H1 (cell line): ENCODE measurements around the gene TBX3.
A peak's percentile ranks its signal among the peaks of the same experiment; 100 is the strongest.

ENCODE experiments used
- POLR2A ChIP-seq, 2 experiments: IDR thresholded peaks; 1 replicate in 1 of 2; 2 replicates in 1 of 2; pipeline ENCODE4 v1.6.1; 2011; ENCODE audit warnings: low read depth in 2 of 2, low read length in 2 of 2, mild to moderate bottlenecking in 2 of 2; ENCODE audit errors: control extremely low read depth in 1 of 2
- POLR2AphosphoS5 ChIP-seq: IDR thresholded peaks from 2 replicates; pipeline ENCODE4 v1.6.1; 2011; ENCODE audit warnings: low read depth, low read length
- SP1 ChIP-seq: IDR thresholded peaks from 2 replicates; pipeline ENCODE4 v1.6.1; 2011; ENCODE audit warnings: low read depth, low read length
- TAF1 ChIP-seq: IDR thresholded peaks from 2 replicates; pipeline ENCODE4 v1.6.1; 2011; ENCODE audit warnings: mild to moderate bottlenecking, low read depth, low read length
- TF ChIP-seq, protein P1 (sequence below), 3 experiments: IDR thresholded peaks; 1 replicate in 2 of 3; 2 replicates in 1 of 3; pipeline versions ENCODE4 v1.5.1 to v1.6.1; 2011; ENCODE audit warnings: low read length in 3 of 3, mild to moderate bottlenecking in 3 of 3, inconsistent platforms in 2 of 3, low read depth in 1 of 3, moderate library complexity in 1 of 3; ENCODE audit not compliant: insufficient read depth in 1 of 3; ENCODE audit errors: control extremely low read depth in 1 of 3
- TF ChIP-seq, protein P2 (sequence below): IDR thresholded peaks from 2 replicates; pipeline ENCODE4 v1.6.1; 2012; ENCODE audit warnings: low read length, inconsistent platforms
- TF ChIP-seq, protein P3 (sequence below): IDR thresholded peaks from 2 replicates; pipeline ENCODE4 v1.6.1; 2012; ENCODE audit warnings: inconsistent platforms
- TF ChIP-seq, protein P4 (sequence below): IDR thresholded peaks from 2 replicates; pipeline ENCODE4 v1.6.1; 2011; ENCODE audit warnings: low read length, improper control_type of control experiment

DNA sequence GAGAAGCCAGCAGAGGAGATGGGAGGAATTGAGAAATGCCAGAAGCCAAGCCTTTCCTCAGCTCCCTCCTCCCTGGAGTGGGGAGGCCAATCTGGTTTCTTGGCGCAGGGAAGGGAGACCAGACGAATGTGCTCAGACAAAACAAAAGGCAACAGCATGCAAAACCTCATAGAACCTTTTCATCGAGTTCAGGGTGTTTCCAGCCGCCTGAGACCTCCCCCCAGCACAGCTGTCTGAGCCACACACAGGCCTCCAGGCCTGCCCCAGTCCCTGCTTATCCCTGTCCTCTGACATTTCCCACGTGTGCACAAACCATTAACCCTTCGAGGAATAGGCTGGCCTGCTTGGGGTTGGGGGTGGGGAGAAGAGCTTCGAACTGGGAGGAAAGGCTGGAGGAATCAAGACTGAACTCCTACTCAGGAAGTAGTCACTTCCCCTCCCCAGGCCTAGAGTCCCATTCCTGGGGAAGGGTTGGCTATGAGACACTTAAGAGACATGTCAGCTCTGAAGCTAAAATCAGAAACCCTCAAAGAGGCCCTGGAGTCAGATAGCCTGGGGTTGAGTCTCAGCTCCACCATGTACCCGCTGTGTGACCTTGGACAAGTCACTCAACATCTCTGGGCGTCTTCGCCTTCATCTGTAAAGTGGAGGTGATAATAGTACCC, 10.7 kb downstream of the TBX3 start:
- TF ChIP-seq, protein P1, sequence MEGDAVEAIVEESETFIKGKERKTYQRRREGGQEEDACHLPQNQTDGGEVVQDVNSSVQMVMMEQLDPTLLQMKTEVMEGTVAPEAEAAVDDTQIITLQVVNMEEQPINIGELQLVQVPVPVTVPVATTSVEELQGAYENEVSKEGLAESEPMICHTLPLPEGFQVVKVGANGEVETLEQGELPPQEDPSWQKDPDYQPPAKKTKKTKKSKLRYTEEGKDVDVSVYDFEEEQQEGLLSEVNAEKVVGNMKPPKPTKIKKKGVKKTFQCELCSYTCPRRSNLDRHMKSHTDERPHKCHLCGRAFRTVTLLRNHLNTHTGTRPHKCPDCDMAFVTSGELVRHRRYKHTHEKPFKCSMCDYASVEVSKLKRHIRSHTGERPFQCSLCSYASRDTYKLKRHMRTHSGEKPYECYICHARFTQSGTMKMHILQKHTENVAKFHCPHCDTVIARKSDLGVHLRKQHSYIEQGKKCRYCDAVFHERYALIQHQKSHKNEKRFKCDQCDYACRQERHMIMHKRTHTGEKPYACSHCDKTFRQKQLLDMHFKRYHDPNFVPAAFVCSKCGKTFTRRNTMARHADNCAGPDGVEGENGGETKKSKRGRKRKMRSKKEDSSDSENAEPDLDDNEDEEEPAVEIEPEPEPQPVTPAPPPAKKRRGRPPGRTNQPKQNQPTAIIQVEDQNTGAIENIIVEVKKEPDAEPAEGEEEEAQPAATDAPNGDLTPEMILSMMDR (IDR thresholded peaks at IDR 0.05; ENCODE audit: control extremely low read depth in 1 of 3, insufficient read depth in 1 of 3, low read depth in 1 of 3, low read length in 3 of 3) = no peak
- TF ChIP-seq POLR2A (IDR thresholded peaks at IDR 0.05; ENCODE audit: control extremely low read depth in 1 of 2, low read depth in 2 of 2, low read length in 2 of 2) = no peak
- no peak for TF ChIP-seq POLR2AphosphoS5
- TF ChIP-seq, protein P2, sequence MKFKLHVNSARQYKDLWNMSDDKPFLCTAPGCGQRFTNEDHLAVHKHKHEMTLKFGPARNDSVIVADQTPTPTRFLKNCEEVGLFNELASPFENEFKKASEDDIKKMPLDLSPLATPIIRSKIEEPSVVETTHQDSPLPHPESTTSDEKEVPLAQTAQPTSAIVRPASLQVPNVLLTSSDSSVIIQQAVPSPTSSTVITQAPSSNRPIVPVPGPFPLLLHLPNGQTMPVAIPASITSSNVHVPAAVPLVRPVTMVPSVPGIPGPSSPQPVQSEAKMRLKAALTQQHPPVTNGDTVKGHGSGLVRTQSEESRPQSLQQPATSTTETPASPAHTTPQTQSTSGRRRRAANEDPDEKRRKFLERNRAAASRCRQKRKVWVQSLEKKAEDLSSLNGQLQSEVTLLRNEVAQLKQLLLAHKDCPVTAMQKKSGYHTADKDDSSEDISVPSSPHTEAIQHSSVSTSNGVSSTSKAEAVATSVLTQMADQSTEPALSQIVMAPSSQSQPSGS = no peak
- peak; percentile 24; the same call in 1 of the 2 replicates for TF ChIP-seq SP1
- TF ChIP-seq, protein P3, sequence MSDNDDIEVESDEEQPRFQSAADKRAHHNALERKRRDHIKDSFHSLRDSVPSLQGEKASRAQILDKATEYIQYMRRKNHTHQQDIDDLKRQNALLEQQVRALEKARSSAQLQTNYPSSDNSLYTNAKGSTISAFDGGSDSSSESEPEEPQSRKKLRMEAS = no peak
- TF ChIP-seq, protein P4, sequence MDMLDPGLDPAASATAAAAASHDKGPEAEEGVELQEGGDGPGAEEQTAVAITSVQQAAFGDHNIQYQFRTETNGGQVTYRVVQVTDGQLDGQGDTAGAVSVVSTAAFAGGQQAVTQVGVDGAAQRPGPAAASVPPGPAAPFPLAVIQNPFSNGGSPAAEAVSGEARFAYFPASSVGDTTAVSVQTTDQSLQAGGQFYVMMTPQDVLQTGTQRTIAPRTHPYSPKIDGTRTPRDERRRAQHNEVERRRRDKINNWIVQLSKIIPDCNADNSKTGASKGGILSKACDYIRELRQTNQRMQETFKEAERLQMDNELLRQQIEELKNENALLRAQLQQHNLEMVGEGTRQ = no peak
- TF ChIP-seq TAF1 = no peak
